GM12878 (cell line): ENCODE data around the gene TSC22D3. TPM values are rescaled to one million over a fixed set of nuclear protein-coding genes. Genes with fewer than 3 reads are reported as not detected.

Source experiments
- BMI1 ChIP-seq: fragments of 450-650 bp; IDR thresholded peaks from 2 replicates; pipeline ENCODE4 v1.6.1; 2016; ENCODE audit warnings: mild to moderate bottlenecking, moderate library complexity, borderline replicate concordance
- HCFC1 ChIP-seq: fragments of 150-350 bp; IDR thresholded peaks from 2 replicates; pipeline ENCODE4 v1.6.1; 2014; ENCODE audit warnings: low read length
- HDAC2 ChIP-seq: fragments of 200-600 bp; sonication (generic); IDR thresholded peaks from 2 replicates; pipeline ENCODE4 v1.6.1; 2017
- JUND ChIP-seq: IDR thresholded peaks from 2 replicates; pipeline ENCODE4 v1.6.1; 2012; ENCODE audit warnings: low read depth, mild to moderate bottlenecking, low read length, improper control_type of control experiment, moderate library complexity
- MEF2B ChIP-seq: fragments of 450-650 bp; IDR thresholded peaks from 2 replicates; pipeline ENCODE4 v1.6.1; 2018; ENCODE audit warnings: mild to moderate bottlenecking, moderate library complexity; ENCODE audit not compliant: partially characterized antibody, poor library complexity, severe bottlenecking
- MYB ChIP-seq: fragments of 150-350 bp; IDR thresholded peaks from 2 replicates; pipeline ENCODE4 v1.6.1; 2014; ENCODE audit warnings: mild to moderate bottlenecking, low read depth, low read length, borderline replicate concordance
- RAD21 ChIP-seq: IDR thresholded peaks from 2 replicates; pipeline ENCODE4 v1.6.1; 2011; ENCODE audit warnings: mild to moderate bottlenecking, low read depth, low read length, moderate library complexity; ENCODE audit not compliant: insufficient read depth
- ZNF274 ChIP-seq: IDR thresholded peaks from one replicate; pipeline ENCODE4 v1.8.0; 2011; ENCODE audit not compliant: insufficient read length, insufficient read depth
- ZZZ3 ChIP-seq: IDR thresholded peaks from 2 replicates; pipeline ENCODE4 v1.6.1; 2011; ENCODE audit warnings: low read depth; ENCODE audit not compliant: control insufficient read depth, insufficient read length
- polyA plus RNA-seq, 11 experiments: library from polyadenylated mRNA; depleted of rRNA in 4 of 11; unstranded in 6 of 11; stranded (reverse) in 5 of 11; fragments of >200 nt; fragmentation: Nextera tagmentation in 4 of 11; fragmentation: Illumina TruSeq in 1 of 11; extraction: Ambion mirVana in 4 of 11; extraction: Trizol in 1 of 11; gene quantifications; 1 replicate in 1 of 11; 2 replicates in 10 of 11; pipeline versions ENCODE4 v1.2.1 to v1.2.3, GENCODE V29; 2011 to 2016; ENCODE audit warnings: inconsistent platforms in 2 of 11, missing spikeins in 2 of 11, low read depth in 1 of 11
- total RNA-seq, 4 experiments: library from RNA; depleted of rRNA in 3 of 4; stranded (reverse); fragments of >200 nt in 3 of 4; fragmentation: Illumina TruSeq in 1 of 4; extraction: Trizol in 1 of 4; gene quantifications; 2 replicates each; pipeline versions ENCODE4 v1.2.1 to v1.2.3, GENCODE V29; 2013 to 2021
- TF ChIP-seq, protein P1 (sequence below): fragments of 450-650 bp; IDR thresholded peaks from 2 replicates; pipeline ENCODE4 v1.6.1; 2017; ENCODE audit warnings: mild to moderate bottlenecking
- TF ChIP-seq, protein P2 (sequence below): fragments of 450-650 bp; IDR thresholded peaks from 2 replicates; pipeline ENCODE4 v1.6.1; 2016; ENCODE audit warnings: mild to moderate bottlenecking
- TF ChIP-seq, protein P3 (sequence below): fragments of 450-650 bp; IDR thresholded peaks from 2 replicates; pipeline ENCODE4 v1.6.1; 2016; ENCODE audit warnings: mild to moderate bottlenecking, moderate library complexity, borderline replicate concordance
- TF ChIP-seq, protein P4 (sequence below): fragments of 450-650 bp; IDR thresholded peaks from 2 replicates; pipeline ENCODE4 v1.6.1; 2017; ENCODE audit warnings: mild to moderate bottlenecking, moderate library complexity

TSC22D3 gene
- total and polyA plus RNA-seq, 10 of the 15 experiments (the other 5 are each of a cell fraction or from before 2014, with no cell fraction given), result 4.6 to 122 (median 16.1) TPM

DNA sequence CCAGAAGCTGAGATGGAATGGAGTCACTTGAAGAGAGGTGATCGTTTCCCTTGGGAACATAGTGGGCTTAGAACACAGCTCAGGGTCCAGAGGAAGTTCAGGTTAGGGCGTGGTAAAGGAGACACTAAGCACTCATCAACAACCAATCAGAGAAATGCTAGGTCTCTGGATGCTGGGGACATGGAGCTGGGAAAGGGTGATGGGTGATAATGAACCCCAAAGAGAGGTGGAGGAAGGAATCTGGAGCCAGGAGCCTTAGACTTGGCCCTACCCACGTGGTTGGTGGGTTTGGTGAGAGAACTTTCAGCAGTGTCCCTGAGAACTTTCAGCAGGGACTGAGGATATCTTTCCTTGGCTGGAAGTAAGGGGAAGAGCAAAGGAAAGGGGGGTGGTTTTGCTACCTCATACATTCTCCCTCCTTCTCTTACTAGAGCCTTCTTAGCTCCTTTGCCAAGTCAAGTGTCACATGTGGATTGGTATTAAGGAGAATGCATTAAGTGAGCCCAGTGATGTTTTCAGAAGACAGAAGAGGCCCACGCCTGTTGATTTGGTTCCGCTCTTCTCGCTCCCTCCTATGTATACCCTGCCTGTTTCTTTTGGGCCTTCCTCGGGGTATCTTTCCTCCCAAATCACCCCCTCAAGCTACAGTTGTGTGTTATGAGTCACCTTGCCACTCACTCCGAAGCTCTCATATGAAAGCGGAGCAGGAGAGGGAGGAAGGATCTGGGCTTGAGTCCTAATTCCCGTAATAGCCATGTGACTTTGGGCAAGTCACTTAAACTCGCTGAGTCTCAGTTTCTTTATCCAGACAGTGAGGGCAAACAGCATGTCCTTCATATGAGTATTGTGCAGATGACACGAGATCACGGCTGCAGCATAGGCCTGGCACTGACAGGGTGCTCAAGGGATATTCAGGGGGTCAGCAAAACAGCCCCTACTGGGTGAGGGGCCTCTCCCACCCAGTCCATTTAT is 63.1 kb downstream of the TSC22D3 start (continued):
- TF ChIP-seq, protein P1, sequence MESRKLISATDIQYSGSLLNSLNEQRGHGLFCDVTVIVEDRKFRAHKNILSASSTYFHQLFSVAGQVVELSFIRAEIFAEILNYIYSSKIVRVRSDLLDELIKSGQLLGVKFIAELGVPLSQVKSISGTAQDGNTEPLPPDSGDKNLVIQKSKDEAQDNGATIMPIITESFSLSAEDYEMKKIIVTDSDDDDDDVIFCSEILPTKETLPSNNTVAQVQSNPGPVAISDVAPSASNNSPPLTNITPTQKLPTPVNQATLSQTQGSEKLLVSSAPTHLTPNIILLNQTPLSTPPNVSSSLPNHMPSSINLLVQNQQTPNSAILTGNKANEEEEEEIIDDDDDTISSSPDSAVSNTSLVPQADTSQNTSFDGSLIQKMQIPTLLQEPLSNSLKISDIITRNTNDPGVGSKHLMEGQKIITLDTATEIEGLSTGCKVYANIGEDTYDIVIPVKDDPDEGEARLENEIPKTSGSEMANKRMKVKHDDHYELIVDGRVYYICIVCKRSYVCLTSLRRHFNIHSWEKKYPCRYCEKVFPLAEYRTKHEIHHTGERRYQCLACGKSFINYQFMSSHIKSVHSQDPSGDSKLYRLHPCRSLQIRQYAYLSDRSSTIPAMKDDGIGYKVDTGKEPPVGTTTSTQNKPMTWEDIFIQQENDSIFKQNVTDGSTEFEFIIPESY, result no peak
- TF ChIP-seq, protein P2, sequence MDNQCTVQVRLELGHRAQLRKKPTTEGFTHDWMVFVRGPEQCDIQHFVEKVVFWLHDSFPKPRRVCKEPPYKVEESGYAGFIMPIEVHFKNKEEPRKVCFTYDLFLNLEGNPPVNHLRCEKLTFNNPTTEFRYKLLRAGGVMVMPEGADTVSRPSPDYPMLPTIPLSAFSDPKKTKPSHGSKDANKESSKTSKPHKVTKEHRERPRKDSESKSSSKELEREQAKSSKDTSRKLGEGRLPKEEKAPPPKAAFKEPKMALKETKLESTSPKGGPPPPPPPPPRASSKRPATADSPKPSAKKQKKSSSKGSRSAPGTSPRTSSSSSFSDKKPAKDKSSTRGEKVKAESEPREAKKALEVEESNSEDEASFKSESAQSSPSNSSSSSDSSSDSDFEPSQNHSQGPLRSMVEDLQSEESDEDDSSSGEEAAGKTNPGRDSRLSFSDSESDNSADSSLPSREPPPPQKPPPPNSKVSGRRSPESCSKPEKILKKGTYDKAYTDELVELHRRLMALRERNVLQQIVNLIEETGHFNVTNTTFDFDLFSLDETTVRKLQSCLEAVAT, result peak; percentile 79
- TF ChIP-seq ZNF274 (no peak), RAD21 (no peak), JUND (no peak), HCFC1 (no peak), BMI1 (no peak), MEF2B (peak; percentile 9), ZZZ3 (no peak), HDAC2 (no peak), MYB (no peak)
- TF ChIP-seq, protein P3, sequence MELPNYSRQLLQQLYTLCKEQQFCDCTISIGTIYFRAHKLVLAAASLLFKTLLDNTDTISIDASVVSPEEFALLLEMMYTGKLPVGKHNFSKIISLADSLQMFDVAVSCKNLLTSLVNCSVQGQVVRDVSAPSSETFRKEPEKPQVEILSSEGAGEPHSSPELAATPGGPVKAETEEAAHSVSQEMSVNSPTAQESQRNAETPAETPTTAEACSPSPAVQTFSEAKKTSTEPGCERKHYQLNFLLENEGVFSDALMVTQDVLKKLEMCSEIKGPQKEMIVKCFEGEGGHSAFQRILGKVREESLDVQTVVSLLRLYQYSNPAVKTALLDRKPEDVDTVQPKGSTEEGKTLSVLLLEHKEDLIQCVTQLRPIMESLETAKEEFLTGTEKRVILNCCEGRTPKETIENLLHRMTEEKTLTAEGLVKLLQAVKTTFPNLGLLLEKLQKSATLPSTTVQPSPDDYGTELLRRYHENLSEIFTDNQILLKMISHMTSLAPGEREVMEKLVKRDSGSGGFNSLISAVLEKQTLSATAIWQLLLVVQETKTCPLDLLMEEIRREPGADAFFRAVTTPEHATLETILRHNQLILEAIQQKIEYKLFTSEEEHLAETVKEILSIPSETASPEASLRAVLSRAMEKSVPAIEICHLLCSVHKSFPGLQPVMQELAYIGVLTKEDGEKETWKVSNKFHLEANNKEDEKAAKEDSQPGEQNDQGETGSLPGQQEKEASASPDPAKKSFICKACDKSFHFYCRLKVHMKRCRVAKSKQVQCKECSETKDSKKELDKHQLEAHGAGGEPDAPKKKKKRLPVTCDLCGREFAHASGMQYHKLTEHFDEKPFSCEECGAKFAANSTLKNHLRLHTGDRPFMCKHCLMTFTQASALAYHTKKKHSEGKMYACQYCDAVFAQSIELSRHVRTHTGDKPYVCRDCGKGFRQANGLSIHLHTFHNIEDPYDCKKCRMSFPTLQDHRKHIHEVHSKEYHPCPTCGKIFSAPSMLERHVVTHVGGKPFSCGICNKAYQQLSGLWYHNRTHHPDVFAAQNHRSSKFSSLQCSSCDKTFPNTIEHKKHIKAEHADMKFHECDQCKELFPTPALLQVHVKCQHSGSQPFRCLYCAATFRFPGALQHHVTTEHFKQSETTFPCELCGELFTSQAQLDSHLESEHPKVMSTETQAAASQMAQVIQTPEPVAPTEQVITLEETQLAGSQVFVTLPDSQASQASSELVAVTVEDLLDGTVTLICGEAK, result 0 out of 2 replicates have a peak, but pooled peaks have one; percentile 12
- TF ChIP-seq, protein P4, sequence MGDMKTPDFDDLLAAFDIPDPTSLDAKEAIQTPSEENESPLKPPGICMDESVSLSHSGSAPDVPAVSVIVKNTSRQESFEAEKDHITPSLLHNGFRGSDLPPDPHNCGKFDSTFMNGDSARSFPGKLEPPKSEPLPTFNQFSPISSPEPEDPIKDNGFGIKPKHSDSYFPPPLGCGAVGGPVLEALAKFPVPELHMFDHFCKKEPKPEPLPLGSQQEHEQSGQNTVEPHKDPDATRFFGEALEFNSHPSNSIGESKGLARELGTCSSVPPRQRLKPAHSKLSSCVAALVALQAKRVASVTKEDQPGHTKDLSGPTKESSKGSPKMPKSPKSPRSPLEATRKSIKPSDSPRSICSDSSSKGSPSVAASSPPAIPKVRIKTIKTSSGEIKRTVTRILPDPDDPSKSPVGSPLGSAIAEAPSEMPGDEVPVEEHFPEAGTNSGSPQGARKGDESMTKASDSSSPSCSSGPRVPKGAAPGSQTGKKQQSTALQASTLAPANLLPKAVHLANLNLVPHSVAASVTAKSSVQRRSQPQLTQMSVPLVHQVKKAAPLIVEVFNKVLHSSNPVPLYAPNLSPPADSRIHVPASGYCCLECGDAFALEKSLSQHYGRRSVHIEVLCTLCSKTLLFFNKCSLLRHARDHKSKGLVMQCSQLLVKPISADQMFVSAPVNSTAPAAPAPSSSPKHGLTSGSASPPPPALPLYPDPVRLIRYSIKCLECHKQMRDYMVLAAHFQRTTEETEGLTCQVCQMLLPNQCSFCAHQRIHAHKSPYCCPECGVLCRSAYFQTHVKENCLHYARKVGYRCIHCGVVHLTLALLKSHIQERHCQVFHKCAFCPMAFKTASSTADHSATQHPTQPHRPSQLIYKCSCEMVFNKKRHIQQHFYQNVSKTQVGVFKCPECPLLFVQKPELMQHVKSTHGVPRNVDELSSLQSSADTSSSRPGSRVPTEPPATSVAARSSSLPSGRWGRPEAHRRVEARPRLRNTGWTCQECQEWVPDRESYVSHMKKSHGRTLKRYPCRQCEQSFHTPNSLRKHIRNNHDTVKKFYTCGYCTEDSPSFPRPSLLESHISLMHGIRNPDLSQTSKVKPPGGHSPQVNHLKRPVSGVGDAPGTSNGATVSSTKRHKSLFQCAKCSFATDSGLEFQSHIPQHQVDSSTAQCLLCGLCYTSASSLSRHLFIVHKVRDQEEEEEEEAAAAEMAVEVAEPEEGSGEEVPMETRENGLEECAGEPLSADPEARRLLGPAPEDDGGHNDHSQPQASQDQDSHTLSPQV, result no peak
